ENCODE results near the gene EXOSC5. TPM values are rescaled to one million over a fixed set of nuclear protein-coding genes. Genes with fewer than 3 reads are reported as not detected.
A peak's percentile ranks its signal among the peaks of the same experiment; 100 is the strongest.

EXOSC5 gene
- total and polyA plus RNA-seq, 10 of the 15 experiments (the other 5 are each of a cell fraction or from before 2014, with no cell fraction given) = 15.8 to 123 (median 52.7) TPM

DNA sequence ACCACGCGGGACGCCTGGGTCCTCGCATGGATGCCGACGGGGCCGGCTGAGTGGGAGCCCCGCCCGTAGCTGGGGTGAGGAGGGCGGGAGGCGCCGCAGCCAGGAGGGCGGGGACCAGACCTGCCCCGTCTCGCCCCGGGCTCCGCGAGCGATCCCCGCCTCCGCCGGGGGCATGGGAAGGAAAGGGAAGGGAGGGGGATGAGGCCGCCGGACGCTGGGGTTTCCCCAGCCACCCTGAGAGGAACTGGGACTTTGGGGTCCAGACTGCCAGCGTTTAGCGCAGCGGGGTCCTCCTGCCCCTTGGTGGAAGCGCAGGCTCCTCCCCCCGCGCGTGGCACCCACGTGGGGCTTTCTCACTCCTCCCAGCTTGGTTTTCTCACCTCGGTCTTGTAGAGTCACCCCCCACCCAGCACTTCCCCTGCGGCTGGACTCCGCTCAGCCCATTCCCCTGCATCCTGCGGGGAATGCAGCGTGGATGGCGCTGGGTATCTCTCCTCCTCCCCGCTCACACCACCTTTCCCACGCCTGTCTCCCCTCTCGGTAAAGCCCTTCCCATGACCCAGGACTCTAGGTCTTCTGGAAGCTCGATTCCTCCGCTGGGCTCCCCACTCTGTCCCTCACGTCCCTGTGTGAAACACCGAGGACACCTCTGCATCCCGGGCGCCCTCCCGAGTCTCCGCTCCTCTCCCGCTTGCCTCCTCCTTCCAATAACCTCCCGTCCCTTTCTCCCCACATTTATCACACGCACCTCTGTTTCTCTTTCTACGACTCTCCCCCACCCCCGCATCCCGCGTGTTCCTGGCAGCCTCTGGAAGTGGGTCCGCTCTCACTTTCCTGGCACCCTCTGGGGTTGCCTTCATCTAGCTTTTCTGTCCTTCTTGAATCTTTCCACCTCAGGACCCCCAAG, 45.6 kb downstream of the EXOSC5 start (continued):
- 0 out of 2 replicates have a peak, but pooled peaks have one; percentile 46 for TF ChIP-seq MXI1 (IDR thresholded peaks at IDR 0.05; ENCODE audit: low read depth, low read length)
- 0 out of 2 replicates have a peak, but pooled peaks have one; percentile 5 for TF ChIP-seq TCF3 (IDR thresholded peaks at IDR 0.05; ENCODE audit: borderline replicate concordance, insufficient read depth, low read depth, low read length)
- no peak for TF ChIP-seq EZH2 (IDR thresholded peaks at IDR 0.05; ENCODE audit: borderline replicate concordance, control insufficient read depth, low read depth, low read length)
- no peak for TF ChIP-seq FOXM1 (IDR thresholded peaks at IDR 0.05; ENCODE audit: low read depth, low read length)
- TF ChIP-seq EGR1 (IDR thresholded peaks at IDR 0.05; ENCODE audit: borderline replicate concordance in 1 of 2, low read depth in 2 of 2, low read length in 2 of 2) = peak in 1 of 2 experiments; percentile 74; a peak in 2 of 3 replicates
- 0 out of 2 replicates have a peak, but pooled peaks have one; percentile 33 for TF ChIP-seq NBN (IDR thresholded peaks at IDR 0.05)
- TF ChIP-seq YBX1 (IDR thresholded peaks at IDR 0.05) = no peak
- peak; percentile 42 for TF ChIP-seq RUNX3 (IDR thresholded peaks at IDR 0.05; ENCODE audit: low read length)
- TF ChIP-seq EED (IDR thresholded peaks at IDR 0.05; ENCODE audit: low read depth) = peak; percentile 79
- TF ChIP-seq, protein P1, sequence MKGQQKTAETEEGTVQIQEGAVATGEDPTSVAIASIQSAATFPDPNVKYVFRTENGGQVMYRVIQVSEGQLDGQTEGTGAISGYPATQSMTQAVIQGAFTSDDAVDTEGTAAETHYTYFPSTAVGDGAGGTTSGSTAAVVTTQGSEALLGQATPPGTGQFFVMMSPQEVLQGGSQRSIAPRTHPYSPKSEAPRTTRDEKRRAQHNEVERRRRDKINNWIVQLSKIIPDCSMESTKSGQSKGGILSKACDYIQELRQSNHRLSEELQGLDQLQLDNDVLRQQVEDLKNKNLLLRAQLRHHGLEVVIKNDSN (IDR thresholded peaks at IDR 0.05; ENCODE audit: borderline replicate concordance, extremely low read length, insufficient read depth, low read depth, low read length) = peak; percentile 80
- no peak for TF ChIP-seq MYB (IDR thresholded peaks at IDR 0.05; ENCODE audit: borderline replicate concordance, low read depth, low read length)
- 0 out of 2 replicates have a peak, but pooled peaks have one; percentile 41 for TF ChIP-seq TARDBP (IDR thresholded peaks at IDR 0.05; ENCODE audit: borderline replicate concordance)
- 0 out of 2 replicates have a peak, but pooled peaks have one; percentile 42 for TF ChIP-seq CREB1 (IDR thresholded peaks at IDR 0.05; ENCODE audit: low read depth)
- peak; percentile 94 for TF ChIP-seq IKZF1 (conservative IDR thresholded peaks at IDR 0.05)
- no peak for TF ChIP-seq NFYA (IDR thresholded peaks at IDR 0.05; ENCODE audit: borderline replicate concordance, low read depth, low read length)
- 0 out of 2 replicates have a peak, but pooled peaks have one; percentile 29 for TF ChIP-seq TCF12 (IDR thresholded peaks at IDR 0.05; ENCODE audit: low read depth, low read length)
- TF ChIP-seq ETV6 (conservative IDR thresholded peaks at IDR 0.05 in 1 of 2, IDR thresholded peaks at IDR 0.05 in 1 of 2; ENCODE audit: borderline replicate concordance in 1 of 2, low read depth in 1 of 2) = 0 out of 4 replicates have a peak, but pooled peaks of 1 of the 2 experiments have one; percentile 39
- 0 out of 2 replicates have a peak, but pooled peaks have one; percentile 30 for TF ChIP-seq CHD1 (IDR thresholded peaks at IDR 0.05; ENCODE audit: low read depth, low read length)
- TF ChIP-seq PML (IDR thresholded peaks at IDR 0.05; ENCODE audit: low read length) = no peak
- TF ChIP-seq SPI1 (IDR thresholded peaks at IDR 0.05; ENCODE audit: borderline replicate concordance, insufficient read depth, low read depth, low read length) = peak; percentile 92
- peak; percentile 20; the same call in 1 of the 2 replicates for TF ChIP-seq CREM (IDR thresholded peaks at IDR 0.05; ENCODE audit: low read depth)
- TF ChIP-seq BACH1 (IDR thresholded peaks at IDR 0.05; ENCODE audit: borderline replicate concordance) = peak; percentile 89; the same call in 1 of the 2 replicates
- TF ChIP-seq, protein P2, sequence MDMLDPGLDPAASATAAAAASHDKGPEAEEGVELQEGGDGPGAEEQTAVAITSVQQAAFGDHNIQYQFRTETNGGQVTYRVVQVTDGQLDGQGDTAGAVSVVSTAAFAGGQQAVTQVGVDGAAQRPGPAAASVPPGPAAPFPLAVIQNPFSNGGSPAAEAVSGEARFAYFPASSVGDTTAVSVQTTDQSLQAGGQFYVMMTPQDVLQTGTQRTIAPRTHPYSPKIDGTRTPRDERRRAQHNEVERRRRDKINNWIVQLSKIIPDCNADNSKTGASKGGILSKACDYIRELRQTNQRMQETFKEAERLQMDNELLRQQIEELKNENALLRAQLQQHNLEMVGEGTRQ (IDR thresholded peaks at IDR 0.05; ENCODE audit: borderline replicate concordance, low read depth, low read length) = peak; percentile 65
- TF ChIP-seq, protein P3, sequence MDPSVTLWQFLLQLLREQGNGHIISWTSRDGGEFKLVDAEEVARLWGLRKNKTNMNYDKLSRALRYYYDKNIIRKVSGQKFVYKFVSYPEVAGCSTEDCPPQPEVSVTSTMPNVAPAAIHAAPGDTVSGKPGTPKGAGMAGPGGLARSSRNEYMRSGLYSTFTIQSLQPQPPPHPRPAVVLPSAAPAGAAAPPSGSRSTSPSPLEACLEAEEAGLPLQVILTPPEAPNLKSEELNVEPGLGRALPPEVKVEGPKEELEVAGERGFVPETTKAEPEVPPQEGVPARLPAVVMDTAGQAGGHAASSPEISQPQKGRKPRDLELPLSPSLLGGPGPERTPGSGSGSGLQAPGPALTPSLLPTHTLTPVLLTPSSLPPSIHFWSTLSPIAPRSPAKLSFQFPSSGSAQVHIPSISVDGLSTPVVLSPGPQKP (IDR thresholded peaks at IDR 0.05; ENCODE audit: low read depth, low read length) = 0 out of 2 replicates have a peak, but pooled peaks have one; percentile 31
- TF ChIP-seq IKZF2 (IDR thresholded peaks at IDR 0.05) = peak; percentile 71 to 76; a peak in 3 of 4 replicates

Measured in GM12878 (cell line).